SHP77 treated with DMSO at 0.1 percent for 48 hours (cell line): ENCODE measurements around the gene SLC38A7.
"Not testable (repeated sequence)": the region's sequence is repeated elsewhere in the genome, so short reads cannot be mapped to it uniquely, and the experiment has no call there.

Experiments
- DNase-seq: peaks from one replicate; lab custom pipeline; 2025; lab: John Stamatoyannopoulos, UW

SLC38A7 gene, protein sequence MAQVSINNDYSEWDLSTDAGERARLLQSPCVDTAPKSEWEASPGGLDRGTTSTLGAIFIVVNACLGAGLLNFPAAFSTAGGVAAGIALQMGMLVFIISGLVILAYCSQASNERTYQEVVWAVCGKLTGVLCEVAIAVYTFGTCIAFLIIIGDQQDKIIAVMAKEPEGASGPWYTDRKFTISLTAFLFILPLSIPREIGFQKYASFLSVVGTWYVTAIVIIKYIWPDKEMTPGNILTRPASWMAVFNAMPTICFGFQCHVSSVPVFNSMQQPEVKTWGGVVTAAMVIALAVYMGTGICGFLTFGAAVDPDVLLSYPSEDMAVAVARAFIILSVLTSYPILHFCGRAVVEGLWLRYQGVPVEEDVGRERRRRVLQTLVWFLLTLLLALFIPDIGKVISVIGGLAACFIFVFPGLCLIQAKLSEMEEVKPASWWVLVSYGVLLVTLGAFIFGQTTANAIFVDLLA

DNA sequence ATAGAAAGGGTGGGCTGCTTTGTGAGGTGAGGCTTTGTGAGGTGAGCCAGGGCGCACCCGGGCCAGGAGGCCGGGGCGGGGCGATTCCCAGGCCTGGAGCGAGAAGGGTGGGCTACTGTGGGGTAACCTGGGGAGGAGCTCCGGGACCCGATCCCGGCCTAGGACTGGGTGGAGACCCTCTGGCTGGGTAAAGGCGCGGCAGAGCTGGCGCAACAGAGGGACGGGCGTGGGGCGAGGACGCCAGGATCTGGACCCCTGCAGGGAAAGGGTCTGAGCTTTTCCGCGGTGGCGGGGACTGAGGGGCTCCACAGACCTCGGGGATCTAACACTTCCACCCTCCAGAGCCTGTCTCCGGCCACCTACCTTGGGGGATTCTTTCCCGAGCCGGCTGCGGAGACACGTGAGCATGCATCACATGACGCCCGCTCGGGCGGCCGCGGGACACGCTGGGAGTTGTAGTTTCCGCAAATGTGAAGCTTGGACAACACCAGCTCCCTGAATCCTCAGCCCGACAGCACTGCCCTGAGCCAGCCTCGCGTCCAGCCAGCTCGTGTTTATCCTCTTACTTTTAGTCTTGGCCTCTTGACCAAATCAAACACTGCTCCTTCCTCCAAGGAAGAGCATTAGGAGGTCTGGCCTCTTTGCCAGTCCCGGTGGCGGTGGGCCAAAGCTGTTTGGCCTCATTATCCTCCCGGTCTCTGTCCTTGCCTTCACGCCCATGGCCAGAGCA lies at the start of gene SLC38A7:
Gene SLC38A7 (minus strand): TSS at position 417 of the 730 bp plus-strand sequence. CDS start 4,644 bp downstream, outside the sequence.
- peak; percentile 69 for DNase-seq

DNA sequence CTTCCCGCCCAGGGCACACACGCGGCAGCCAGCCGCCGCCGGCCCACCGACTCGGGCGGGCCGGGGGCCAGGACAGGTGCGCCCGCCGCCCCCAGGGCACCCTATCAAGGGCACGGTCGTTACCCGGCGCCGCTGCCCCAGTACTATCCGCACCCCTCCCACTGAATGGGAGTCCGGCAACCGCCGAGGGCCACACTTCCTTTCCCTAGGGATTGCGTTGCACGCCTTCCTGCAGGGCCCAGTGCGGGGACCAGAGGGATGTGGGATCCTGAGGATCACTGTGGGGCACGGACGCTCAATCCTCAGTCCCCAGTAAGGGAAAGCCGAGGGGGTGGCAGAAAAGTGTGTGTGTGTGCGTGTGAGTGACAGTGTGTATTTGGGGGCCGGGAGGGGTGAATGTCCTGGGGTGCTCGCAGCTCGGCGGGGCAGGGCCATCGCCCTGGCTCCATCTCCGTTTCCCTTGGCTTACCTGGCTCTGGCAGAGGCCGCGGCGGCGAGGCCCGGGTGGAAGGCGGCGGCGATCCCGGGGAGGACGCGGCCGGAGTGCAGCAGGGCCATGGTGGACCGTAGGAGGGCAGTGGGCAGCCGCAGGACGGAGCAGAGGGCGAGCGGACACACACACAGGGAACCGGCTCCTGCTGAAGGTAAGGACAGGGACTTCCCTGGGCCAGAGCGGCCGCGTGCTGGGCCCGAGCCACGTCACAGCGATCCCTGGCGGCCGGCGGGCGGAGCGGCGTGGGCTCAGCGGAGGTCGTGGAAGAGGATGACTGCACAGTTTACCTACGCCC lies 49.3 kb upstream of the SLC38A7 start, which contains the start of gene GOT2:
Gene GOT2 (minus strand): TSS at position 646 of the 788 bp plus-strand sequence. CDS start 88 bp downstream, at position 558.
- peak; percentile 87 for DNase-seq

DNA sequence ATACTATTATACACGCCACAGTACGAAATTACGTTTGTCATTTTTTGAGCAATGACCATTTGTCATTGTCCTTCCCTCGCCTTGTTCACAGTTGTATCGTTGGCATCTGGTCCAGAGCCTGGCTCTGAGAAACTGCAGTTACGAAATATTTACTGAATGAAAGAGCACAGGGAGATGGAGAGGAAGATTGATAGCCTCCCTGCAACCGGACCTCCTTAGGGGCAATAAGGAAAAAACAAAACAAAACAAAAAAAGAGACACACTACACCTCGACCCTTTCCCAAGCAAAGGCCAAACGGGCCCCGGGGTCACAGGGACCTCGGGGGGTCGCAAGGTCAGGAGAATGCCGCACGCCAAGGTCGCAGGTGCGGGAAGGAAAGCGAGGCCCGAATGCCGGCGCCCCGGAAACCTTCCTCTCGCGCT lies 48.7 kb upstream of the SLC38A7 start:
- DNase-seq, result no peak

DNA sequence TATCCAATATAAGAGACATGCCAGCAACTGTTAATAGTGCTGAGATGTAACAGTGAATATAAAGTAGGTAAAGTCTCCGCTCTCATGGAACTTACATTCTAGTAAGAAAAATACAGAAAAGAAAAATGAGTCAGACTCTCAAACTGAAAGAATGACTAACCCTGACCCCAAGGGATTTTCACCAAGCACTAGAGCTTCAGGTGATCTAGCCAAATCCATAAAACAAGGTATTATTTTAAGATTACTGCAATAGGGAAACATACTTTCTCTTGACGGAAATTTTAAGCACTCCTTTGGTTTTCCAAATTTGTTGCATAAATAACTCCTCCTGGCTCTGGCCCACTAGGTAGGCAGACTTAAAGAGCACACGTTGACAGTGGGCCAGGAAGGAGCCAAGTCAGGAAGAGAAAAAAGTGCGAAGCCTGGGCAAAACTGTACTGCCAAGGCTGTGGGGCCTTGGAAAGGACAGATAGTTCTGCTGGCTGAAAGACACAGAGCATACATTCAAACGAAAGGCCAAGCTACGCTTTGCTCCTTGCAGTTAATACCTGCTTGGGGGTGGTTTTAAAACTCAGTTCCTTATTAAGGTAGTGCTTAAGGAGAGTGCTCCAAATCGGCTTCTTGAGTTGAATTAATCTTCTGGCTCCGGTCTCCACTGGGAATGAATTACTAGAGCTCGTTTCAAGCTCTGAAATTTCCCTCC lies 48.1 kb upstream of the SLC38A7 start:
- DNase-seq, result no peak

DNA sequence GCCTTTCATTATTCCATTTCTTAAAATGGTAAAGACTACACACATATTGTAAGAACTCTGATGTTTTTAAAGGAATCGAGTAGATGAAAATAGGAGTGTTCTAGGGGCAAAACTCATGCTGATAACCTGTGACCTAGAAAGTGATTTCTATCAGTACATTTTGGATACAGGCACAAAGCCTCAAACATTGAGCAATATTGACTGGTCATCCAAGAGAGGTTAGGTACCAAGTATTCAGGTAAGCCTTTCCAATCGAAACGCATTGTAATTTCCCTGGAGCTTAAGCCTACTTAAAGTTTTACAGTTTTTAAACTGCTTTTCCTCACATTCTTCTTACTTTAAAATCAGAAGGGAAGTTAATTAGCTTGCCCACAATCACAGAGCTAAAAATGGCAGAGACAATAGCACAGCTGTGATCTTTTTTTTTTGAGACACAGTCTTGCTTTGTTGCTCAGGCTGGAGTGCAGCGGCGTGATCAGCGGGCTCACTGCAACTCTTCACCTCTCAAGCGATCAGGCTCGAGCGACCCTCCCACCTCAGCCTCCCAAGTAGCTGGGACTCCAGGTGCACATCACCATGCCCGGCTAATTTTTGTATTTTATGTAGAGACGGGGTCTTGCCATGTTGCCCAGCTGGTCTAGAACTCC lies 46.3 kb upstream of the SLC38A7 start:
- DNase-seq, result no peak

DNA sequence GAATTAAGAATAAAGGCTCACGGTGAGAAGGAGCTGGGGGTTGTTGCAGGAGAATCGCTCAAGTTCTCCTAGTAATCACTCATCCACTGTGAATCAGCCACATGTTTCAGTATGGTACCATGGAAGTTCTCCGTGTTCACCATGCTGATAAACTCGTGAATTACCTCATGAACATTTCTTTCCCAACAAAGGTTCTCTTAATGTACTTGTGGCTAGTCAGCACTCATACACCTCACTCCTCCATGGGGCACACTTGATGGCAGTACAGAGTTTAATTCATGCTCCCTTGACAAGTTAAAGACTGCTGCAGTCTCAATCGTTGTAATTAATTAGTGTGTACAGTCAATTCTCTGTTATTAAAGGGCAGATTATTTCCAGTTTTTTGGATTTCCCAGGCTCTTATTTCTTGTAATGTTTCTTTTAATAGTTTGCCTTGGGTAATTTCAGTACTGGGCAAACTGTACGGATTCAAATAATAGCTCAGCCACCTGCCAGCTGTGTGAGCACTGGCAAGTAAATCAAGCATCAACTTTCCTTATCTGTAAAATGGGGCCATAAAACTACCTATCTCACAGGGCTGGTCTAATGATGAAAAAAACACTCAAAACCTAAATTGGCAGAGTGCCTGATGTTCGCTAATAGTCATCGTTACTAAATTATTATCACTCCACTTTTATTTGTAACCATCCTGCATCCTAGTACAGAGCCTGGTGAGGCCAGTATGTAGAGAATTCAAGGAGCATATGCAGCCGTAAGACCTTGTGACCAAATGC lies 43.4 kb upstream of the SLC38A7 start:
- DNase-seq, result no peak

DNA sequence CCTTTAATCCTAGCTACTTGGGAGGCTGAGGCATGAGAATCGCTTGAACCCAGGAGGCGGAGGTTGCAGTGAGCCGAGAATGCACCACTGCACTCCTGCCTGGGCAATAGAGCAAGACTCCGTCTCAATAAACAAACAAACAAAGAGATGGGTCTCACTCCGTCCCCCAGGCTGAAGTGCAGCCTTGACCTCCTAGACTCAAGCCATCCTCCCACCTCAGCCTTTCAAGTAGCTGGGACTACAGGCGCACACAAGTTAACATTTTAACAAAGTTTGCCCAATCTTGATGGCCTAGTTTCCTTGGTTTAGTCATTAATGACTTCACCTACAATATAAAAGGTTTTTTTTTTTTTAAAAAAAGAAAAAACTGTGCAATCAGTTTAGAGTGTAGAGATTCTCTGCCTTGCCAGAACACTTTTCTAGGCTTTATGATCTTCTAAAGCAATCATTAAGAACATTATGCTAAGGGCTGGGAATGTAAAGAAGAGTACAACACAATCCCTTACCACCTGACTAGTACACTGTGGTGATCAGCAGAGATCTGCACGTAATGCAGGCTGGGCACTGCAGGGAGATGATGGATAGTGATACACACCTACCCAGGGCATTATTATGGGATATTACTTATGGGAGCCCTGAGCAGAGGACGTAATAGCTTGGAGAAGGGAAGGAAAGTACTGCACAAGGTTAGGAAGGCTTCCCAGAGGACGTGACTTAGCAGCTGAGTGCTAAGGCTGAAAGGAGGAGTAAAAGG lies 42.6 kb upstream of the SLC38A7 start:
- DNase-seq, result no peak

DNA sequence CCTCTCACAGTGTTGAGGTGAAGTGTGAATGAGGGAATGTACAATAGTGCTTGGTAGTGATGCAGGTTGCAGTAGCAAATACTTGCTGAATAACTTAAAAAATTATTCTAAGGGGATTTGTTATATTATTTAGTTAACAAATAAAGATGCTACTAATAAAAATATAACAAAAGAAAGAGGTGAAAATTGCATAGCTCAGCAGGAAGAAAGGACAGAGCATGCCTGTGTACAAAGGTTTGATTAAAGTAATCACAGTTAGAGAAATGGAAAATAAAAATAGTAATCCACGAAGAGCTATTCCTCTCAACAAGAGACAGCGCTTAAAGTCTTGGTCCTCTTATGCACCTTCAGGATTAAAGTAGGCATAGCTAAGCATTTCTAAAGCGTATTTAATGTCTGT lies 38.5 kb upstream of the SLC38A7 start:
- DNase-seq, result no peak

DNA sequence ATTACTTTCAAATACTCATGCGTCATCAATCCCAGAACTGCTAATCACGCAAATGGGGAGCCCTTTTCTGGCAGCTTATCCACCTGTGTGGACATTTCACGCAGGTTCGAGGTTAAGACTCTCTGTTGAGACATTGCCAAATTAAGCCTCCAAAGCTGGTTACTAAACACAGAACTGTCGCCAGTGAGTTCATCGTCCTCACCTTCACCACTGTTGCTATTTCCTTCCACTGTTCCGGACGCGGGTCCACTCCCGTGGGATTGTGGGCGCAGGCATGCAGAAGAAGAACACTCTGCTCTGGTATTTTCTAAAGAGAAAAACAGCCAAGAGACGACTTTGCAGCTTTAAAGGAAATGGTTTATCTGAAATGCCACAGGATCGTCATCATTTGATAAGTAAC lies 33.4 kb upstream of the SLC38A7 start:
- no peak for DNase-seq

DNA sequence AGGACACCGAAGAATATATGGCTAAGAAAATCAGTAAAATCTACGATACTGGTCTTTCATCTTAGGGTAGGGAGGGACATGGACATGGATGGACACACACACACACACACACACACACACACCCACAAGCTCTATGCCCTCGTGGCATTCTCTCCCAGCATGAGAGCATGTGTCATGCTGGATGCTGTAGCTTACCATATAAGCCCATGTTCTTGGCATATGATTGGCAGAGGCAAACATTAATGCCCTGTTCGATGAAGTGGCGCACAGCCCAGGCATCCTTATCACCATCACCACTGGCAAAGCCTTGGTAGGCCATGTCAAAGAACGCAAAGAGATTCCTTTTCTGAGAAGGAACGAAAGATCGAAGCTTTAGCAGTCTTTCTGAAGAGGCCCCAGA lies 31.9 kb upstream of the SLC38A7 start:
- no peak for DNase-seq

DNA sequence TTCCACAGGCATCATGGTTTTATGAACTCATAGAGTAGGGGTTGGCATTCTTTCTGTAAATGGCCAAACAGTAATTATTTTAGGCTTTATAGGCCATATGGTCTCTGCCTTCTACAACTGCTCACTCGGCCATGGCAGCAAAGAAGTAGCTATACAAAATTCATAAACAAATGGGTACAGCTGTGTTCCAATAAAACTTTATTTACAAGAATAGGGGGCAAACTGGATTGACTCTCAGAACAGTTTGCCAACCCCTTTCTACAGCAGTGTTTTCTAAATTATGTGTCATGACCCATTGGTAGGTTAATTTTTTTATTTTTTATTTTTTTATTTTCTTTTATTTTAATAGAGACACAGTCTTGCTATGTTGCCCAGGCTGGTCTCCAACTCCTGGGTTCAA lies 29.2 kb upstream of the SLC38A7 start:
- DNase-seq, result no peak

DNA sequence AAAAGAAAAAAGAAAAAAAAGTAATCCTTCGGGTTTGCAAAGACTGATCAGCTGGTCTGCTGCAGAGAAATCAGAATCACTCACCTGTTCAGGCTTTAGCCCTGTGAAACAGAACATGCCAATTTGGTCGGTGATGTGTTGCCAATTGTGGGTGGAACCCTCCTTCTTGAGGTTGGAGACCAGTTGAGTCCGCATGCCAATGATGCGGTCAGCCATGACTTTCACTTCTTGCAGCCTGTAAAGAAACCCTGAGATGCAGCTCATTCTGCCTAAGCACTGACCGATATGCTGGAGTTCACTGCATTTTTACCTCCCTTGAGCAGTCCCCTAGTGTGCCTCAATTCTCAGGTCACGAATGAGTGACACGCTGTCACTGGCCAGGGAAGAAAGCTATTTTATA lies 24.8 kb upstream of the SLC38A7 start:
- DNase-seq, result no peak

DNA sequence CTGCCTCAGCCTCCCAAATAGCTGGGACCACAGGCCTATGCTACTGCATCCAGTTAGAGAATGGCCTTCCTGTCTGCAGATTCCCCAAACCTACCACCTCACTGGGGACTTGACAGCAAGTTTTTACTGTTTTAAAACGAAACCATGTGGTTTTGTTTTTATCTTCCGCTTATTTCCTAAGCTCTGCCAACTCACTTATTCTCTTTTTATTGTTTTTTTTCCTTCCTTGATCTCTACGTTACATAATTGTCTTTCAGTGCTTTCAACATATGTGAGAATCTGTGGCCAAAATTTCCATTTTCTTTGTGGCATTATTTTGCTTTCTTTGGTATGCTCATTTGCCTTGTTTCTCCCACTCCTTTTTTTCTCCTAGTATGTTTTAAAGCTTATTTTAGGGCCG lies 14.6 kb upstream of the SLC38A7 start:
- DNase-seq, result no peak

DNA sequence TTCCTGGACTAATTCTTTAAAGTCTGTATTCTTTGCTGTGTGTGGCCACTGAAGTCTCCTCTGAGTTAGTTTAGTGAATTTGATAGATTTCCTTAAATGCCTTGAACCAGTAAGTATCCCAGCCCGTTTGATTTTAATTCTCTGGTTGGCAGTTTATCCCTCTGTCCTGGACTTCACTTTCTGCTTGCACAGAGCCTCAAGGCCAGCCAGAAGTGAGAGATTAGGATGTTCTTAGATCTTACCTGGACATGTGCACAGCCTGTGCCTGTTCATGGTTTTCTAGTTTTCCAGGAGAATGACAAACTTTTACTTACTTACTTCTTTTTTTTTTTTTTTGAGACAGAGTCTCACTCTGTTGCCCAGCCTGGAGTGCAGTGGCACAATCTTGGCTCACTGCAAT lies 10.8 kb upstream of the SLC38A7 start:
- DNase-seq, result no peak

DNA sequence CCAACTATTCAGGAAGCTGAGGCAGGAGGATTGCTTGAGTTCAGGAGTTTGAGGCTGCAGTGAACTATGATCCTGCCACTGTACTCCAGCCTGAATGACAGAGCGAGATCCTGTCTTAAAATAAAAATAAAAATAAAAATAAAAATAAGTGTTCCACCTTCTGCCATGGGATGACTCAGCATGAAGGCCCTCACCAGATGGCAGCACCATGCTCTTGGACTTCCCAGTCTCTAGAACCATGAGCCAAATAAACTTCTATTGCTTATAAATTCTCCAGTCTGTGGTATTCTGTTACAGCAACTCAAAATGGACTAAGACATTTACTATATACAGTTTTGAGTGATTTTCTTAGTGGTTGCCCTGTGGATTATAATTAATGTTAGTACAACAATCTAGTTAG lies 7.9 kb upstream of the SLC38A7 start:
- no peak for DNase-seq

DNA sequence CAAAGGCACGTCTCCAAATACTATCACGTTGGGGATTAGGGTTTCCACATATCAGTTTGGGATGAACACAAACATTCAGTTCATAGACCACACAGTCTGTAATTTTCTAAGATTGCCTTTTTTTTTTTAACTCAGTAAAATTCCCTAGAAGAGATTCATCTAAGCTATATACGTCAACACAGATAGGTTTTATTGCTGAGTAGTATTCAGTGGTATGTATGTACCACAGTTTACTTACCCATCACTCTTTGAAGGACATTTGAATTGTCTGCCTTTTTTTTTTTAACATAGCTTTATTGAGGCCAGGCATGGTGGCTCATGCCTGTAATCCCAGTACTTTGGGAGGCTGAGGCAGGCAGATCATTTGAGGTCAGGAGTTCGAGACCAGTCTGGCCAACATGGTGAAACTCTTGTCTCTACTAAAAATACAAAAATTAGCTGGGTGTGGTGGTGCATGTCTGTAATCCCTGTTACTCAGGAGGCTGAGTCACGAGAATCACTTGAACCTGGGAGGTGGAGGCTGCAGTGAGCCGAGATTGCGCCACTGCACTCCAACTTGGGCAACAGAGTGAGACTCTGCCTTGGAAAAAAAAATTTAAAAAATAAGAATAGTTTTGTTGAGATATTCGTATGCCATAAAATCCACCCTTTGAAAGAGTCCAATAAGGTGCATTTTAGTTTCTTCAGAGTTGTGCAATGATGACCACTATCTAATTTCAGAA lies 2.6 kb upstream of the SLC38A7 start:
- DNase-seq, result not testable (repeated sequence)

DNA sequence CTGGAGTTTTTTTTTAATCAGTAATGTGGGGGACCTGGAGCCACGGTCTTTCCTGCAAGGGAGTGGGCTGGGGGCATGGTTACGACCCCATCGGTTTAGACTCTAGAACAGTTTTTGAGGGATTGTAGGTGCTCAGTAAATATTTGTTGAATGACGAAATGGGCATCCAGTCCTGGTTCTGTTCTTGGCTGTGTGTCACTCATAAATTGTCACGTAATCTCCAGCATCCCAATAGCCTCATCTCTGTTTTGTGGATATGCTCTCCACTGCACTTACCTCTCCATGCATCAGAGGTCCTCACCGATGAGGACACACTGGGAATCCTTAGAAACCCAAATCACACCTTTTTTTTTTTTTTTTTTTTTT lies 497 bp upstream of the SLC38A7 start:
- DNase-seq, result no peak

DNA sequence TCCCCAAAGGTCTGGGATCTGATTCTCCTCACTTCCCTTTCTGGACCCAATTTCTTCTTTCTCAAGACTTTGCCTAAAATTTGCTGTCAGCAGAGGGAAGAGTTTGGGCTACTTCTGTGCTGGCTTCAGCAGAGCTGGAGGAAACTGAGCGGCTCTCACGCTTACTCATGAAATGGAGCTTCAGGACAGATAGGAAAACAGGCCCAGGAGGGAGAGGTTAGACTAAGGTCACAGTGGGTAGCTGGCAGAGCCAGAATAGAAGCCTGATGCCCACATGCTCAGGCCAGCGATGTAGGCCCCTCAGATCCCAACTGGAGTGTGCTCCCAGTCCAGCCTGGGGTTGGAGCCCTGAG lies 593 bp downstream of the SLC38A7 start:
- no peak for DNase-seq

DNA sequence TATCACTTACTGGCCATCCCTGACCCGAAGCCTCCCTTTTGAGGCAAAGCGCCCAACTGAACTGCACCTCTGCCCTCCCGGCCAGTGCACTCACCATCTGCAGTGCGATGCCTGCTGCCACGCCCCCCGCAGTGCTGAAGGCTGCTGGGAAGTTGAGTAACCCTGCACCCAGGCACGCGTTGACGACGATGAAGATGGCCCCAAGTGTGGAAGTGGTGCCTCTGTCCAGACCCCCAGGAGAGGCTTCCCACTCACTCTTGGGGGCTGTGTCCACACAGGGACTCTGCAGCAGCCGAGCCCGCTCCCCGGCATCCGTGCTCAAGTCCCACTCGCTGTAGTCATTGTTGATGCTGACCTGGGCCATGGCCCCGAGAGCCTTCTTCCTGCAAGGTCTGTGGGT lies 4.8 kb downstream of the SLC38A7 start:
- DNase-seq, result no peak
